Fibroblast of pulmonary artery (primary cell): Measurements from ENCODE around the gene SERTAD3.
"Not testable (repeated sequence)": the region's sequence is repeated elsewhere in the genome, so short reads cannot be mapped to it uniquely, and the experiment has no call there.

ENCODE experiments used
- DNase-seq: peaks from one replicate; pipeline ENCODE4 v3.0.0-alpha.2; 2010; ENCODE audit warnings: low read depth
- H3K4me3 ChIP-seq: replicated peaks from 2 replicates; pipeline ENCODE4 v1.5.1; 2011; ENCODE audit warnings: low read depth, mild to moderate bottlenecking, control low read depth, low read length, moderate library complexity
- TF ChIP-seq, protein P1 (sequence below): IDR thresholded peaks from 2 replicates; pipeline ENCODE4 v1.5.1; 2011; ENCODE audit warnings: mild to moderate bottlenecking, control low read depth, low read length, inconsistent platforms; ENCODE audit errors: missing control alignments

Gene SERTAD3

DNA sequence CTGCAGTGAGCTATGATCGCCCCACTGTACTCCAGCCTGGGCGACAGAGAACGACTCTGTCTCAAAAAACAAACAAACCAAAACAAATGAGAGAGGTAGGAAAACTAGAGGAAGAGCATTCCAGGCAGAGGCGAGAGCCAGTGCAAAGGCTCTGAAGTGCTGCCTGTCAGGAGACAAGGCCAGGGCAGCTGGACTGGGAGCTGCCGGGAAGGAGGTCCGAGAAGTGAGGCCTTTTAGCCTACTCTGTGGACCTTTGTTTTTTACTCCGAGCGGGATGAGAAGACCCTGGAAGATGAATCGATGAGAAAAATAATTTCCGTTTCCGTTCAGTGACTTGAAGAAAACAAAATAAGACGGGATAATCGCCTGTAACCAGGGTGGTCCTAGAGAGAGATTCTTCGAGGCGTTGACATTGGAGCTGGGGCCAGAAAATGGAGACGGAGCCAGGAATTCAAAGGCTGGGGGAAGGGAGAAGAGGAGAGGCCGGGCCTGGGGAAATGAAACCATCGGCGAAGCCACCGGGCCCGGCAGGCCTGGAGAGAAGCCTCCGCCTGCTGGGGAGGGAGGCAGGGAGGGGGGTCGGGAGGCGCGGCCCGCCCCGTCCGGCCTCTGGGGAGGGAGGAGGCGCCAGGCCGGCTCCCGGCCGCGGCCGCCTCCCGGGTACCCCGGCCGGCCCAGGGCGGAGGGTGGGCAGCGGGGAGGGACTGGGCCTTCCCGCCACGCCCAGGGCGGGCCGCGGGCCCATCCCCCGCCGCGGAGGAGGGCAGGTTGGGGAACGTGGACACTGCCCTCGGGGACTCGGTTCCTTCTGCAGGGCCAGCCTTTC is 10.5 kb downstream of the SERTAD3 start:
- peak overlapping the region; percentile 49 for H3K4me3 ChIP-seq
- TF ChIP-seq, protein P1, sequence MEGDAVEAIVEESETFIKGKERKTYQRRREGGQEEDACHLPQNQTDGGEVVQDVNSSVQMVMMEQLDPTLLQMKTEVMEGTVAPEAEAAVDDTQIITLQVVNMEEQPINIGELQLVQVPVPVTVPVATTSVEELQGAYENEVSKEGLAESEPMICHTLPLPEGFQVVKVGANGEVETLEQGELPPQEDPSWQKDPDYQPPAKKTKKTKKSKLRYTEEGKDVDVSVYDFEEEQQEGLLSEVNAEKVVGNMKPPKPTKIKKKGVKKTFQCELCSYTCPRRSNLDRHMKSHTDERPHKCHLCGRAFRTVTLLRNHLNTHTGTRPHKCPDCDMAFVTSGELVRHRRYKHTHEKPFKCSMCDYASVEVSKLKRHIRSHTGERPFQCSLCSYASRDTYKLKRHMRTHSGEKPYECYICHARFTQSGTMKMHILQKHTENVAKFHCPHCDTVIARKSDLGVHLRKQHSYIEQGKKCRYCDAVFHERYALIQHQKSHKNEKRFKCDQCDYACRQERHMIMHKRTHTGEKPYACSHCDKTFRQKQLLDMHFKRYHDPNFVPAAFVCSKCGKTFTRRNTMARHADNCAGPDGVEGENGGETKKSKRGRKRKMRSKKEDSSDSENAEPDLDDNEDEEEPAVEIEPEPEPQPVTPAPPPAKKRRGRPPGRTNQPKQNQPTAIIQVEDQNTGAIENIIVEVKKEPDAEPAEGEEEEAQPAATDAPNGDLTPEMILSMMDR = no peak
- DNase-seq = peak; percentile 92

DNA sequence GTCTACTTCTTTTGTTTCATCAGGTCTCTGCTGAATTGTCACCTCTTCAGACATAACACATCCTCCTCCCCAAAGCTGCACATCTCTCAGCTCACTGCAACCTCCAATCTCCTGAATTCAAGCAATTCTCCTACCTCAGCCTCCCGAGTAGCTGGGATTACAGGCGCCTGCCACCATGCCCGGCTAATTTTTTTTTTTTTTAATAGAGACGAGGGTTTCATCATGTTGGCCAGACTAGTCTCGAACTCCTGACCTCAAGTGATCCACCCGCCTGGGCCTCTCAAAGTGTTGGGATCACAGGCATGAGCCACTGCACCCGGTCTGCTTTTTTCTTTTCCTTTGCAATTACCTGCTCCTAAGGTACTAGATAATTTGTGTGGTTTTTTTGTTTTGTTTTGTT is 11.4 kb downstream of the SERTAD3 start:
- DNase-seq = not testable (repeated sequence)
- H3K4me3 ChIP-seq = peak overlapping the region; percentile 49

DNA sequence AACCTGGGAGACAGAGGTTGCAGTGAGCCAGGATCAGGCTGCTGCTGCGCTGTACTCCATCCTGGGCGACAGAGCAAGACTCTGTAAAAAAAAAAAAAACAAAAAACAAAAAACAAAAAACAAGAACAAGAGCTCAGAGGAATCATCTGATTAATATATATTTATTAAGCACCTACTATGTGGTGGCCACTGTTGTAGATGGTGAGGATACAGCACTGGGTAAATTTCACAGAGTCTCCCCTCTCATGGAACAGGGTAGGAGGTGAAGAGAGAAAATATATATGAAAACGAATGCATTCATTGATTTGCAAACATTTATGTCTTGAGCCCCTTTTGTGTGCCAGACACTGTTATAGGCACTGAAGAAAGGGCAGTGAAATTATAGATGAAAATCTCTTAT is 12.4 kb downstream of the SERTAD3 start:
- DNase-seq = no peak
- H3K4me3 ChIP-seq = no peak overlapping the region
- TF ChIP-seq, protein P1 = no peak

DNA sequence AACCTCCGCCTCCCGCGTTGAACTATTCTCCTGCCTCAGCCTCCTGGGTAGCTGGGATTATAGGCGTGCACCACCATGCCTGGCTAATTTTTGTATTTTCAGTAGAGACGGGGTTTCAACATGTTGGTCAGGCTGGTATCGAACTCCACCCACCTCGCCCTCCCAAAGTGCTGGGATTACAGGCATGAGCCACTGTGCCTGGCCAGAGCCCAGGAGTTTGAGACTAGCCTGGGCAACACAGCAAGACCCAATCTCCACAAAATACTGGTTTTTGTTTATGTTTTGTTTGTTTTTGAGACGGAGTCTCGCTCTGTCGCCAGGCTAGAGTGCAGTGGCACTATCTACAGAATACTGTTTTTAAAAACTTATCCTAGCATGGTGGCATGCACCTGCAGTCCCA is 13.9 kb downstream of the SERTAD3 start:
- DNase-seq = not testable (repeated sequence)

DNA sequence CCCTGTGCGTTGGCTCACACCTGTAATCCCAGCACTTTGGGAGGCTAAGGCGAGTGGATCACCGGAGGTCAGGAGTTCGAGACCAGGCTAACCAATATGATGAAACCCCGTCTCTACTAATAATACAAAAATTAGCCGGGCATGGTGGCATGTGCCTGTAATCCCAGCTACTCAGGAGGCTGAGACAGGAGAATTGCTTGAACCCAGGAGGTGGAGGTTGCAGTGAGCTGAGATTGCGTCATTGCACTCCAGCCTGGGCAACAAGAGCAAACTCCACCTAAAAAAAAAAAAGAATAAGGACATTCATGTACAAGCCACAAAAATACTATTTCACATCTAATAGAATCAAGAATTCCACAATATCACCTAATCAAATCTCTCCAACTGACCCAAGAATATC is 15.9 kb downstream of the SERTAD3 start:
- not testable (repeated sequence) for H3K4me3 ChIP-seq, DNase-seq

More for the DNA sequence above, 13.9 kb downstream of the SERTAD3 start:
- H3K4me3 ChIP-seq = not testable (repeated sequence)

DNA sequence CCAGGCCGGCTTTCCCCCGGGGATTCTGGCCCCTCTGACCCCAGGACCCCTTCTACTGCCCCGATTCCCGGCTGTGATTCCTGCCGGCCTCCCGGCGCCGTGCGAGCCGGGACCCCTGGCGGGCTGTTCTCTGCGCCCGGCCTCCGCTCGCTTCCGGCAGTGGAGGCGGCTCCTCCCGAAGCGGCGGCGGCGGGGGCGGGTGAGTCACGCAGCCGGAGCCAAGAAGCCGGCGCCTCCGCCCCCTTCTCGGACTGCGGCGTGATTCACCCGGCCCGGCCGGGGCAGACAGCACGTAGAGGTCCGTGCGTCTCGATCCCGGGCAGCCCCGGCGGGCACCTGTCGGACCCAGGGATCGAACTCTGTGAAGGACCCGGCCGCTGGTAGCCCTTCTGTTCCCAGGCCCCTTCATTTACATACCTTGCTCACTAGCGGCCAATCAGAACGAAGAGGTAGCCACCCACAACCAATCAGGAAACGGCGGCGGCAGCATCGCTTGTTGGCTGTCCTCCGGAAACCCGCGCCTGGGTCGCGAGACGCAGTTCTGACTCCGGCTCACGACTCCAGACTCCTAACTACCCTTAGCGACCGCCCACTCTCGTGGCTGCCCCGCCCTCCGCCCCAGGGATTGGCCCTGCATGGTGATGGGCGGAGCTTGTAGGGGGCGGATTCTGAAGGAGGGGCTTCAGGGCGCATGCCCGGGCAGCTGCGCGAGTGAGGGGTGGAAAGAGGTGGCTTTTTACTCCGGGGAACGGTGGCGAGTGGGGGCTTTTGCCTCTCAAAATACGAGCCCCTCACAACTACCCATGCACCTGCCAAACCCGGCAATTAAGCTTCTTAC is 18.5 kb downstream of the SERTAD3 start, which contains the start of gene SERTAD1:
TSS of gene SERTAD1 (minus strand) at position 543 of the 838 bp plus-strand sequence. CDS start 2,446 bp downstream, outside the sequence.
- TF ChIP-seq, protein P1 = peak; percentile 44
- peak within 1 kb of the TSS; percentile 94 for H3K4me3 ChIP-seq
- peak; percentile 99 for DNase-seq

DNA sequence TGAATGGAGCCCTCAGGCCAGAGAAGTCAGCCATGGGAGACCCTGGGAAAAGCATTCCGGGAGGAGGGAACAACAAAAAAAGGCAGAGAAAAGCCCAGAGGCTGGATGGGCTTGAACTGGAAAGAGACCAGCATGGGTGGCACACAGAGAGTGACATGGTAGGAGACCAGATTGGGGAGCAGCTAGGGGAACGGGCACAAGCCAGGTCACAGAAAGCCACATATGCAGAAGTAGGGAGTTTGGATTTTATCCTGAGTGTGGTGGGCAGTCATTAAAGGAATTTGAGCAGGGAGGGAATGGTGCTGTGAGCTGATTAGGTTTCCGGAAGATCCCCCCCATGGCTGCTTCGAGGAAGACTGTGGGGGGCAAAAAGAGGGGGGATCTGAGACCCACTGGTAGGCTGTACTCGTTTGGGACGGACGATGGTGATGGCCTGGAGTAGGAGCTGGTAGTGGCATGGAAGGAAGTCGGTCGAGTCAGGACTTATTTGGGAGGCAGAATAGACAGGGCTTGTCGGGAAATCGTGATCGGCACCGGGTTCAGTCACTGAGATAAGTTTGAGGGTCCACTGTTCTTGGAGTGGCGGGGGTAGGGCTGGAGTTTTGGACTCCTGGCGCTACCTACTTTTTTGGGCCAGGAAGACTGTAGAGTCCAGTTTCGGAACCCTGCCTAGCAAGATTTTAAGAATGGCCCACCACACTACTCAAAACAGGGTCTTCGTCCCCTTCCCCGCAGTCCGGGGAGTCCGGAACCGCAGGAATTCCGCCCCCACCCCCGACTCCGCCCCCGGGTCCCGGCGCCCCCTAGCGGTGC is 19.3 kb downstream of the SERTAD3 start:
- peak overlapping the region; percentile 94 for H3K4me3 ChIP-seq
- peak; percentile 42 for DNase-seq
- TF ChIP-seq, protein P1 = no peak

DNA sequence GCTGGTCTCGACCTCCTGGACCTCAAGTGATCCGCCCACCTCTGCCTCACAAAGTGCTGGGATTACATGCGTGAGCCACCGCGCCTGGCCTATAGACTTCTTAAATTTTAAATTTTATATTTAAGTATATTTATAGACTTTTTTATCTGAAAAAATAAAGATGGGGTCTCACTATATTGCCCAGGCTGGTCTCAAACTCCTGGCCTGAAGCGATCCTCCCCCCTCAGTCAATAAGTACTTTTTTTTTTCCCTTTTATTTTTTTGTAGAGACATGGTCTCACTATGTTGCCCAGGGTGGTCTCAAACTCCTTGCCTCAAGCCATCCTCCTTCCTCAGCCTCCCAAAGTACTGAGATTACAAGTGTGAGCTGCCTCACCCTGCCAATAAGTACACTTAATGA is 20.2 kb downstream of the SERTAD3 start:
- DNase-seq = no peak
- TF ChIP-seq, protein P1 = no peak
- peak overlapping the region; percentile 94 for H3K4me3 ChIP-seq
